ENCODE measurements around the gene MOGAT1.
A peak's percentile ranks its signal among the peaks of the same experiment; 100 is the strongest.

Gene MOGAT1

DNA sequence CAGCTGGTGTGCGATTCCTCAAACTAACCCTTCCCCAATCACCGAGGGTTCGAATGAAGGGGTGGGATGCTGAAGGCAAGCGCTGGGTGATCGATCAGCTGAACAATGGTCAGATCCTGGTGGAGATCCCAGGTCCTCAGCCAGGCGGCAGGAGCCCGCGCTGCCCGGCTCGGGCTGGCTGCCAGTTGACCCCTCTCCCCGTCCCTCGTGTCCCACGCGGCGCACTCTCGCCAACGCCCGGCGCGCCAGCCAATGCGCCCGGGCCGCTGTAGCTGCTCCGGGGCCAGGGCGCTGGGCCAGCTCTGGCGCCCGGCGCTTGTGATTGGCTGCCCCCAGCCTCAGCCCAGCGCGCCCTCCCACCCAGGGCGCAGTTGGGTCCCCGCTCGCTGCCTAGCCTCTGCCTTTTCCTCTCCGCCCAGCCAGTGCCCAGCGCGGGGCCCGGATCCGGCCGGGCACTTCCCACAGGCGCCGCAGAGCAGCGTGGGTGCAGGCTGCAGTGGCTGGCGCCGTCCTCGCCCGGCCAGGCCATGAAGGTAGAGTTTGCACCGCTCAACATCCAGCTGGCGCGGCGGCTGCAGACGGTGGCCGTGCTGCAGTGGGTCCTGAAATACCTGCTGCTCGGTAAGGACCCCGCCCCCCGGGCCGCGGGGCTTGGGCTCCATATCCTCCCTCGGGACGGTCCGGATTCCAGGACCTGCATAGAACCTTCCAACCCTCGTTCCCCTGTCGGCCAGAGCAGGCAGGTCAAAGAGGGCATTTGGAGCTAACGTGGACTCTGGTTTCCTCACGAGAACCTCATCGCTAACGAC, at the start of gene MOGAT1:
Gene MOGAT1 (plus strand): TSS at position 400 of the 809 bp plus-strand sequence. CDS start 128 bp downstream, at position 528.
- DNase-seq, result no peak

GRCh38 chr2:222621893-222622292, 49.6 kb upstream of the MOGAT1 start:
- no peak for DNase-seq

GRCh38 chr2:222622910-222623309, 48.5 kb upstream of the MOGAT1 start:
- no peak for DNase-seq

- DNase-seq, result no peak
Measured at GRCh38 chr2:222623756-222624309, 47.6 kb upstream of the MOGAT1 start.

DNA sequence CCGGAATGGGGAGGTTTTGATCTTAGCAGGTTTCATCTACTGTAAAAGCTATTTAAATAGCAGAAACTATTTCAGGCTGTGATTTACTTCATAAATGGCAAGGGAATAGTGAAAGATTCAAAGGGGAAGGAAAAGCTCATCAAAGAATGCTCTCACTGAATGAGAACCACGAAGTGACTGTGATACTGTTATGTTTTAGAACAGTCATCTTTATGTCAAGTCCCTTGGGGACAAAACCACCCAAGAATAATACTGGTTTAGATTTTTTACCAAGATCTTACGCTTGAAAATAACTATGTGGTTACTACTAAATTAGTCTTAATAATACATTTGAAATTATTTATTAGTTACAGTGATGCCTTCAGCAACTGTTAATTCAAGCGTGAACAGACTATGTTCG, 43.7 kb upstream of the MOGAT1 start:
- no peak for DNase-seq

GRCh38 chr2:222635295-222635694, 36.2 kb upstream of the MOGAT1 start:
- DNase-seq, result no peak

- DNase-seq, result no peak
Measured at GRCh38 chr2:222637067-222637466, 34.4 kb upstream of the MOGAT1 start.

DNA sequence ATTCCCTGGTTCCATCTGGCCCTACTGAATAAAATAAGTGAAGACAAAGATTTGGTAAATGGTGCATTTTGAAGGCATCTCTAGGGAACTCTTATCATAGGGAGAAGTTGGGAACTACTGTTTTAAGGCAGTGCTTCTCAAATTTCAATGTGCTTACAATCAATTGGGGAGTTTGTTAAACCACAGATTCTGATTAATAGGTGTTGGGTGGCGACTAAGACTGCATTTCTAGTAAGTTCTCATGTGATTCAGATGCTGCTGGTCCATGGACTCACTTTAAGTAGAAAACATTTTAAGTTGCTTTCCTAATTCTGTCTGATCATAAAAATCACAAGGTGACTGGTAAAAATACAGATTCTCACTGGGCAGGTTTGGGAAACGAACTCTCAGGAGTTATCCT, 30.1 kb upstream of the MOGAT1 start:
- no peak for DNase-seq

- no peak for DNase-seq
Measured at GRCh38 chr2:222643134-222643533, 28.3 kb upstream of the MOGAT1 start.

DNA sequence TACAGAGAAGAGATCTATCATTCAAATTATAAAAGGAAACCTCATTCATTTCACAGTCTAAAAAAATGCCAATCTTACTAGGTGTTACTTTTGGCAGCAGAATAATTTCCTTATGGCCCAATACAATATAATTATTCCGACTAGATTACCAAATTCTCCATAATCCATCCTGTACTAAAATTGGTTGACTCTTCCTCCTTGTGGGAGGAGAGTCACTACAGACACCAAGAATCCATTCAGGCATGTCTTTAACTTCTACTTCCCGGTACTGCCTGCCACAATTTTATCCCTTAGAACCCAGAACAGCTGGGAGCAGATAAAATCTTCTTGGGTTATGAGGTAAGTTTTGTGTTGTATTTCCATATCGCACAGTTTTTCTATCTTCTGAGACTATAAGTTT, 25.4 kb upstream of the MOGAT1 start:
- DNase-seq, result no peak

DNA sequence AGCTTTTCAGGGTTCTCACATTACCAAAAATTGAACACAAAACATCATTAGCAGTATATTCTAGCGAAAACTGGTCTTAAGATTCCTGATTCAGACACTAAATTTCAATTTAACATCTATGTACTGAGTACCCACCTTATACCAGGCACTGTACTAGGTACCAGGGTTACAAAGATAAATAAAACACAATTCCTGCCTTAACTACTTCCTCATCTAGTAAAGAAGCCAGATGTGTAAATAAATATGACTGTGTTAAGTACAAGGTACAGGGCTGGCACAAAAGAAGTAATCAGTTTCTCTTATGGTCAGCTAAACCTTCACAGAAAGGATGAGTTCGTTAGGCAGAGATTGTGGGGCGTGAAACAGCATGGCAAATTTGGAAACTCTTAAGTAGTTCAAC, 21.7 kb upstream of the MOGAT1 start:
- DNase-seq, result no peak

DNA sequence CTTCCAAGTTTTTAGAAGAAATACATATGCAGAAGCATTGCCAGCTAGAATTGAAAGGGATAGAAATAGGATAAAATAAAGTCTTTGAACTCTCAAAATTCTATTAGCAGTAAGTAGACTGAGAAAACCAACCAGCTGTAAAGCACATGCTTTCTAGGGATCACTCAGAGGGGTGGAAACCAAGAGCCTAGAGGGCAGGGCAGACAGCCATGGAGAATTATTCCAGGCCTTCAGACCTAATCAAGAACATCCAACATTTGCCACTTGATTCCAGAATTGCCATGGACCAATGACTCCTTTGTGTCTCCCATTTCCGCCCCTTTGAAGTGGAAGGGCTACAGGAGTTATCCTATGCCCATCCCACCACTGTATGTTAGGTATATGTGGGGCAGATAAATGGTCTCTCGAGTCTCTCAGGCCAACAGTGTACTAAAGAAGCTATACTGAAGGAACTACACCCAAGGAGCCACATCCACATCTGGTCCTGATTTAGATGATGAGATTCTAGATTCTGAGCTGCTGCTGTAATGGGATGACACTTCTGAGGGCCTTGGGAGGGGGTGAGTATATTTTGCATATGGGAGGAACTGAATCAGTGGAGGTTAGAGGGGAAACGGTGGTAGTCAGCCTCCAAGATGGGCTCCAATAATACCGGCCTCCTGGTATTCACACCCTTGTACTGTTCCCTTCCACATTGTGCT, 19.6 kb upstream of the MOGAT1 start:
- no peak for DNase-seq

DNA sequence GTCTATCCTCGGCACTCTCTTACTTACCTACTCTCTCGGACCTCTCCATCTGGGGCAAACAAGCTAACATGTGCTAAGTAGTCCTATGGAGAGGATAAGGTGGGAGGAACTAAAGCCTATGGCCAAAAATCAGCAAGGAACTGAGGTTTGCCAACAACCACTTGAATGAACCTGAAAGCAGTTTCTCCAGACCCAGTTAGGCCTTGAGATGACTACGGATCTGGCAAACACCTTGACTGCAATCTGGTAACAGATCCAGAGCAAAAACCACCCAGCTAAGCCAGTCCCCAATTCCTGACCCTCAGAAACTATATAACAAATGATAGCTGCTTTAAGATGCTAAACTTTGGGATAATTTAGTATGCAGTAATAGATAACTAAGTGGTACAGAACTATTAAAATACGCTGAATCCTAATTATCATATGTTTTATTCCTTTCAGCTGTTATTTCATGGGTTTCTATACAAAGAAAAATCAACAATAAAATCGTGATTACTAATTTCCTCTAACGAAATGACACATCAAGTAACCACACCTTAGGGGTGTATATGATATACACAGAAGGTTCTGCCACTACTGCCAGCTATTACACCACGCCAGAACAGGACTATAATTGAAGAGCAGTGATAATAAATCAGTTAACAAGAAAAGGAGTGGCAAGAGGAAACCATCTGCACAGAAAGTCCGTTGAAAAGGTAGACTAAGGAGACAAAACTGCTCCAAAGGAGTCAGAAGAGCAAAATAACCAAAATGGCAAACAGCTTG, 18.8 kb upstream of the MOGAT1 start:
- no peak for DNase-seq

GRCh38 chr2:222653280-222653679, 18.2 kb upstream of the MOGAT1 start:
- DNase-seq, result no peak

DNA sequence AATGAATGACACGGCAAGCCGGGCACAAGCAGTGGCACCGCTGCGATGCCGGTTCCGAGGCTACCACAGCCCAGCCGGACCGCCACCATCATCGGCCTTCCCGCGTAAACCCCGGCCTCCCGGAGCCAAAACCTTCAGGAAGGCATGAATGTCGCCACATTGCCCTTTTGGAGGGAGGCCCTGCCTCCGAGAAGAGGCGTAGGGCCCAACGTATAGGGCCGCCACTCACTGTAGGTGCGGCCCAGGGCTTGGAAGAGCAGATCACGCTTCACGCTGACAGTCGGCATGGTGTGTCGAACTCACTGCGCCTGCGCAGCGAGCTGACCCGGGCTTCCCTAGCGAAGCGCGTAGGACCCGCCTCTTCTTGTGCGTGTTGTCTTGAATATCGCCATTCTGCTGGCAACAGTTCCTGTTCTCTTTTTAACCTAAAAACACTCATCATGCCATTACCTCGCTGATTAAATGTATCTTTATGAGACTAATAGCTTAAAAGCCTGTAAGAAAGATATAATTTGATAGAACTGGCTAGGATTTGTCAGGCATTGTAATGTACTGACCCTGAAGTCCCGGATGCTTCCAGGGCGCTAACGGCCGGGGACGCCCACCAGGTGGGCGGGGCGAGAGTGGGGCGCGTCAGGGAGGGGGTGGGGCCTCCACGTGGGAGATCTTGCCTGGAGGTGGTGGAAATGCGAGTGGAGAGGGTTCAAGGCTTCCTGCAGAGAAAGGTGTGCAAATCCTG, 15.5 kb upstream of the MOGAT1 start, which contains the start of gene FARSB:
Gene FARSB (minus strand): TSS at position 306 of the 739 bp plus-strand sequence. CDS start 19 bp downstream, at position 287.
- DNase-seq, result peak; percentile 84

DNA sequence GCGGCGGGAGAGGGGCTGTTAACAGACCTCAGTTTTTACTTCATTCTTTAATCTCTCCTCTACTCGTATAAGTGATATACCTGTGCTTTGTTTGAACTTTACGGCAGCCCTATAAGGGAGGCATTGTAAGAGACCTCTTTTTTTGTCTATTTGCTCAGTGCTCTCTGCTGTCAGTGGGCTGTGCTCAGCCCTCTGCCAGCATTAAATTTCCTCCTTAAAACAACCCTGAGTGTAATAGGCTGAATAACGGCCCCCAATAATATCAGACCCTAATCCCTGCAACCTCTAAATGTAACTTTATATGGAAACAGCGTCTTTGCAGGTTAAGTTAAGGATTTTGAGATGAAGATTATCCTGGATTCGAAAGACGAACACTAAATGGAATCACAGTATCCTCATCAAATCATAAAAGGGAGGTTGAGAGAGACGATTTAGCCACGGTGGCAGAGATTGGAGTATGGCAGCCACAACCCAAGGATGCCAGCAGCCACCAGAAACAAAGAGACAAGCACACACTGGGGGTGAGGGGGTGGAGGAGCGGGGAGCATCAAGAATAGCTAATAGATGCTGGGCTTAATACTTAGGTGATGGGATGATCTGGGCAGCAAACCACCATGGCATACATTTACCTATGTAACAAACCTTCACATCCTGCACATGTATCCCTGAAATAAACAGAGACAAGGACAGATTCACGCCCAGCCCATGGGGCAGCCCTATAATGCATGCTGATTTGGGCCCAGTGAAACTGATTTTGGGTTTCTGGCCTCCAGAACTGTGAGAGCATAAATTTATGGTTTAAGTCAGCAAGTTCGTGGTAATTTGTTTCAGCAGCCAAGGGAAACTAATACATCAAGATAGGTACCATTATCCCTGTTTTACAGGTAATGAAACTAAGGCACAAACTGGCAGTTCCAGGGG, 14.7 kb upstream of the MOGAT1 start:
- no peak for DNase-seq

GRCh38 chr2:222663479-222663878, 8.0 kb upstream of the MOGAT1 start:
- DNase-seq, result no peak

DNA sequence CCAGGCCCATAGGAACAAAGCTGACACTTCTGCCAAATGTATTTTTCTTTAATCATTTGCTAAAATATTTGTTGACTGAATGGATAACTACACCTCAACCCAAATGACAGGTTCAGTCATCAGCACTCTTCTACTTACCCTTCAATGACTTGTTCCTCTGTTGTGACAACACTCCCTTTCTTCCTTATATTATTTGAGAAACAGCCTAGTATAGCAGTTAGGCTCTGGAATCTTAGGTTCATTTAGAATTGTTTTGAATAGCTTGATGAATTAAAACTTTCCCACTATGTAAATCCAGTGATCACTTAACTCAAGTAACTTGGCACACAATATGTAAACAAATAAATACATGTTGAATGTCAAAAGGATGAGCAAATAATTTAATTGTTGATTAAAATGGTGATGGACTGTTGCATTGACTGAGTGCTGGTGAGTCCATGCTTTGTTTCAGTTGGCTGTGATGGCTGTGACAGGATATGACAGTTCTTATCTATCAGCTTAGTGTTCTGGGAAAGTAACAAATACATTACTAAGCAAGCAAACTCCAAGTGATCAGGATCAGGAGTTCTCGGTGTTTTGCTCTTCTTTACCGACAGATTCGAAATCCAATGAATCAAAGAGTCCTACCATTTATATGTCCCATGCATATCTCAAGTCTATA, 2.8 kb upstream of the MOGAT1 start:
- no peak for DNase-seq

GRCh38 chr2:222669353-222669752, 2.1 kb upstream of the MOGAT1 start:
- DNase-seq, result no peak

- DNase-seq, result no peak
Measured at GRCh38 chr2:222670191-222671038, 1.0 kb upstream of the MOGAT1 start.
